Measurements from ENCODE around the gene HAVCR2.

The HAVCR2 gene

DNA sequence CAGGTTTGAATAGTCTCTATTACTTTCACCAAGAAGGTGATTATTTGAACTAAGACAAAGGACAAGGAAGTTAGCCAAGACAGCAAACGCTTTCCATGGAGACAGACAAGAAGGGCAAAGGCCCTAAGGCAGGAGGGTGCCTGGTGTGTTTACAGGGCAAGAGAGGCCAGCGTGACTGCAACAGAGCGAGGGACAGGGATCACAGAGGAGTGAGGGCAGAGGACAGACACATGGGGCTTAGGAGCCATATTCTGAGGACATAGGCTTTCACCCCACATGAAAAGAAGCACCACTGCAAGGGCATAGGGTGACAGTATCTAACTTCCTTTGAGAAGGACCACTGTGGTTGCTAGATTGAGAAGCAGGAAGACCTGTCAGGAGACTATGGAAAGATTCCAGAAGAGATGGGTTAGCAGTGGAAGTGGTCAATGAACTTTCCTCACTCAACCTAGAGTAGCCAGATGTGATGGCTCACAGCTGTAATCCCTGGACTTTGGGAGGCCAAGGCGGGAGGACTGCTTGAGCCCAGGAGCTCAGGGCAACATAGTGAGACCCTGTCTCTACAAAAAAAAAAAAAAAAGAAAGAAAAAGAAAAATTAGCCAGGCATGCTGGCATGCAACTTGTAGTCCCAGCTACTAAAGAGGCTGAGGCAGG, 44.9 kb downstream of the HAVCR2 start:
- Histone ChIP-seq H4K20me1 (ENCODE audit: control insufficient read depth, insufficient read depth, low read depth, low read length) (no peaks in the 10 kb centered on the region), H3K27ac (ENCODE audit: low read depth, low read length) (no peak overlapping the region), H3K27me3 (ENCODE audit: control insufficient read depth, low read length) (no peaks in the 10 kb centered on the region), H3K4me1 (ENCODE audit: control insufficient read depth, low read length) (0 out of 2 replicates have a peak, but pooled peaks cover 4% of the 10 kb centered on the region), H3K36me3 (ENCODE audit: control insufficient read depth, low read length) (no peaks in the 10 kb centered on the region), H3K79me2 (ENCODE audit: control insufficient read depth, low read length) (no peaks in the 10 kb centered on the region), H3K4me3 (ENCODE audit: low read length) (no peak overlapping the region), H3K9me2 (replicated peaks; ENCODE audit: control insufficient read depth, low read length) (no peaks in the 10 kb centered on the region), H3F3A (ENCODE audit: control insufficient read depth, insufficient read depth) (no peaks in the 10 kb centered on the region), H3K4me2 (ENCODE audit: low read length) (no peak overlapping the region), H3K9me3 (ENCODE audit: control insufficient read depth, insufficient read depth, low read length) (no peaks in the 10 kb centered on the region)
- no peak for TF ChIP-seq EZH2phosphoT487 (IDR thresholded peaks at IDR 0.05; ENCODE audit: borderline replicate concordance, low read length)
- TF ChIP-seq, protein P1, sequence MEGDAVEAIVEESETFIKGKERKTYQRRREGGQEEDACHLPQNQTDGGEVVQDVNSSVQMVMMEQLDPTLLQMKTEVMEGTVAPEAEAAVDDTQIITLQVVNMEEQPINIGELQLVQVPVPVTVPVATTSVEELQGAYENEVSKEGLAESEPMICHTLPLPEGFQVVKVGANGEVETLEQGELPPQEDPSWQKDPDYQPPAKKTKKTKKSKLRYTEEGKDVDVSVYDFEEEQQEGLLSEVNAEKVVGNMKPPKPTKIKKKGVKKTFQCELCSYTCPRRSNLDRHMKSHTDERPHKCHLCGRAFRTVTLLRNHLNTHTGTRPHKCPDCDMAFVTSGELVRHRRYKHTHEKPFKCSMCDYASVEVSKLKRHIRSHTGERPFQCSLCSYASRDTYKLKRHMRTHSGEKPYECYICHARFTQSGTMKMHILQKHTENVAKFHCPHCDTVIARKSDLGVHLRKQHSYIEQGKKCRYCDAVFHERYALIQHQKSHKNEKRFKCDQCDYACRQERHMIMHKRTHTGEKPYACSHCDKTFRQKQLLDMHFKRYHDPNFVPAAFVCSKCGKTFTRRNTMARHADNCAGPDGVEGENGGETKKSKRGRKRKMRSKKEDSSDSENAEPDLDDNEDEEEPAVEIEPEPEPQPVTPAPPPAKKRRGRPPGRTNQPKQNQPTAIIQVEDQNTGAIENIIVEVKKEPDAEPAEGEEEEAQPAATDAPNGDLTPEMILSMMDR (IDR thresholded peaks at IDR 0.05; ENCODE audit: low read depth, low read length, poor library complexity, severe bottlenecking): no peak

DNA sequence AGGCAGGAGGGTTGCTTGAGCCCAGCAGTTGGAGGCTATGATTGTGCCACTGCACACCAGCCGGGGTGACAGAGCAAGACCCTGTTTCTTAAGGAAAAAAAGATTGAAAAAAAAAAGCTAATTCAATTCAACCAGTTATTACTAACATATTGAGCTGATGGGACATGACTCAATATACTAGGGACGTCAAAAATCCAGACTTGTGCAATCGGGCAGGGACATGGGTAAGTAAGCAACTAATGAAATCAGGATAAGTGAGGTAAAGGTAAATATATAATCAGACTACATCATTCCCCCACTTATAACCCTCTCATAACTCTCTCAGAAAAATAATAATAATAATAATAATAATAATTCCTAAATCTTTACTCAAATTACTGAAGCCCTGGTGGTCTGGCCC, 49.0 kb downstream of the HAVCR2 start:
- Histone ChIP-seq H3K4me2 (ENCODE audit: low read length) (no peak overlapping the region), H4K20me1 (ENCODE audit: control insufficient read depth, insufficient read depth, low read depth, low read length) (no peaks in the 10 kb centered on the region), H3K27ac (ENCODE audit: low read depth, low read length) (no peak overlapping the region), H3K9me2 (replicated peaks; ENCODE audit: control insufficient read depth, low read length) (no peaks in the 10 kb centered on the region), H3K9me3 (ENCODE audit: control insufficient read depth, insufficient read depth, low read length) (no peaks in the 10 kb centered on the region), H3K79me2 (ENCODE audit: control insufficient read depth, low read length) (no peaks in the 10 kb centered on the region), H3K4me1 (ENCODE audit: control insufficient read depth, low read length) (no peaks in the 10 kb centered on the region), H3K27me3 (ENCODE audit: control insufficient read depth, low read length) (no peaks in the 10 kb centered on the region), H3K4me3 (ENCODE audit: low read length) (no peak overlapping the region), H3F3A (ENCODE audit: control insufficient read depth, insufficient read depth) (no peaks in the 10 kb centered on the region), H3K36me3 (ENCODE audit: control insufficient read depth, low read length) (no peaks in the 10 kb centered on the region)
- TF ChIP-seq, protein P1 (IDR thresholded peaks at IDR 0.05; ENCODE audit: low read depth, low read length, poor library complexity, severe bottlenecking): no peak
- no peak for TF ChIP-seq EZH2phosphoT487 (IDR thresholded peaks at IDR 0.05; ENCODE audit: borderline replicate concordance, low read length)

DNA sequence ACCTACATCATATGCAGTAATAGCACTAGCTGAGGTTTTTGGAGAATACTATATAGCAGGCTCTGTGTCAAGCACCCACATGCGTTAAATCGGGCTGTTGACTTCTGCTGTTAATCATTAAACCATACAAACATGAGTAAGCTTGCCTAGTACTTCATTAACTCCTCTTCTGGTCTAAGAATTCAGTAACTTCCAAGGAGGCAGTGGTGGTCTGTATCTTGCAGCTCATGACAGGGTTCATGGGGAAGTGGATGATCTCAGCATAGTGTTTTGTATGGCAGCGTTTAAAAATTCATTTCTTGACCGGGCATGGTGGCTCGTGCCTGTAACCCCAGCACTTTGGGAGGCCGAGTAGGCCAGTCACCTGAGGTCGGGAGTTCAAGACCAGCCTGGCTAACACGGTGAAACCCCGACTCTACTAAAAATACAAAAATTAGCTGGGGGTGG, 49.7 kb downstream of the HAVCR2 start, which contains the start of gene HAVCR1:
HAVCR1 (minus strand) TSS at position 24 of the 447 bp plus-strand sequence. CDS start 1,173 bp downstream, outside the sequence.
- H3K9me2 ChIP-seq (replicated peaks; ENCODE audit: control insufficient read depth, low read length): no peaks in the 10 kb centered on the region
- TF ChIP-seq EZH2phosphoT487 (IDR thresholded peaks at IDR 0.05; ENCODE audit: borderline replicate concordance, low read length): no peak
- TF ChIP-seq, protein P1 (IDR thresholded peaks at IDR 0.05; ENCODE audit: low read depth, low read length, poor library complexity, severe bottlenecking): no peak
- H3K79me2 ChIP-seq (ENCODE audit: control insufficient read depth, low read length): no peaks in the 10 kb centered on the region
- H3K4me3 ChIP-seq (ENCODE audit: low read length): no peak within 1 kb of the TSS
- H3K27me3 ChIP-seq (ENCODE audit: control insufficient read depth, low read length): no peaks in the 10 kb centered on the region
- no peaks in the 10 kb centered on the region for H3F3A ChIP-seq (ENCODE audit: control insufficient read depth, insufficient read depth)
- no peaks in the 10 kb centered on the region for H3K9me3 ChIP-seq (ENCODE audit: control insufficient read depth, insufficient read depth, low read length)
- H3K4me2 ChIP-seq (ENCODE audit: low read length): no peak within 1 kb of the TSS
- H4K20me1 ChIP-seq (ENCODE audit: control insufficient read depth, insufficient read depth, low read depth, low read length): no peaks in the 10 kb centered on the region
- no peaks in the 10 kb centered on the region for H3K4me1 ChIP-seq (ENCODE audit: control insufficient read depth, low read length)
- H3K27ac ChIP-seq (ENCODE audit: low read depth, low read length): no peak within 1 kb of the TSS
- H3K36me3 ChIP-seq (ENCODE audit: control insufficient read depth, low read length): no peaks in the 10 kb centered on the region

Data from DOHH2 (cell line).